GM18867 (cell line): ENCODE measurements around the gene CFAP58.

Source experiments
- ATAC-seq: cut with Tn5 transposase; IDR thresholded peaks from one replicate; pipeline ENCODE4 v1.9.1; 2021; ENCODE audit warnings: mild to moderate bottlenecking, moderate library complexity; ENCODE audit not compliant: unreplicated experiment

CFAP58 gene

DNA sequence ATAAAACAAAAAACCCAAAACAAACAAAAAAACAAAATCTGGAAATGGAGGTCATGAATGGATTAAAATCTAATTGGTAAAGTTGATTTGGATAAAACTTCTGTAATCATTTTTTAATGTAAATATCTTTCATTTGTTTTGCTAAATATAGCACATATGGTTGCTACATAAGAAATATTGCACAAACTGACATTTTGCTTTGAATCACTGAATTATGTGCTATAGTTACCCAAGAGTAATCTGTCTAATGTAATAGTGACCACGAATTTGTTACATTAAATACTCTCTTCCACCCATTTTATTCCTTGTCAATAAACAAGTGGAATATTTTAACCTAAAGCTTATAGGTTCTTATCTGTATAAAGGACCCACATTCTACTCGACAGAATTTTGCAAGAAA, 6.2 kb downstream of the CFAP58 start:
- ATAC-seq, result no peak

GRCh38 chr10:104367904-104368303, 14.3 kb downstream of the CFAP58 start:
- no peak for ATAC-seq

GRCh38 chr10:104368381-104368780, 14.7 kb downstream of the CFAP58 start:
- no peak for ATAC-seq

DNA sequence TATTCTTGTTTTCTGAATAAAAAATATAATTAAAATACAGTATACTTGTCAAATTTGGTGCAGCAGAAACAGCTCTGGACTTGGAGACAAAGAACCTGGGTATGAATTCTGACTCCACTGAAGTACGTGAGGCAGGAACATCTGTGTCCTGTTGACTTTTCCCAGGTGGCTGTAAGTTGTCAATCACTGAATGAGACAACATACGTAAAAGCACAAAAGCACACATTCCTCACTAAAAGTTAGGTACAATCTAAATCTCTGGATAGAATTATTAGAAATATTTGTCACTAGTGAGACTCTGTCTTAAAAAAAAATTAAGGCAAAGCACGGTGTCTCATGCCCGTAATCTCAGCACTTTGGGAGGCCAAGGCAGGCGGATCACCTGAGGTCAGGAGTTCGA, 18.1 kb downstream of the CFAP58 start:
- no peak for ATAC-seq

DNA sequence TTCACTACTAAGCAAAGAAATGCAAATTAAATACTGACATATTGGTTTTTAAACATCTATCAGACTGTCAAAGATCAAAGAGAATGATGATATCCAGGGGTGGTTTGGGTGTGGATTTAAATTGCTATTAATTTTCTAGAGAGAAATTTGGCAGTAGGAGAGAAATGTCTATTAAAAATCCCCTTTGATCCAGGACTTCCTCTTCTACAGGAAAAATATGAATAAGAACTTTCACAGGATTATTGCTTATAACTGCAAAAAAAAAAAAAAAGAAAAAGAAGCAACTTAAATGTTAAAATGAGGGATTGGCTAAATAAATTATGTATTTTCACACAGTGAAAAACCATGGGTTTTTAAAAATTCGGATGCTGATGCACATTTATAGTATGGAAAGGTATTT, 21.0 kb downstream of the CFAP58 start:
- ATAC-seq, result no peak

DNA sequence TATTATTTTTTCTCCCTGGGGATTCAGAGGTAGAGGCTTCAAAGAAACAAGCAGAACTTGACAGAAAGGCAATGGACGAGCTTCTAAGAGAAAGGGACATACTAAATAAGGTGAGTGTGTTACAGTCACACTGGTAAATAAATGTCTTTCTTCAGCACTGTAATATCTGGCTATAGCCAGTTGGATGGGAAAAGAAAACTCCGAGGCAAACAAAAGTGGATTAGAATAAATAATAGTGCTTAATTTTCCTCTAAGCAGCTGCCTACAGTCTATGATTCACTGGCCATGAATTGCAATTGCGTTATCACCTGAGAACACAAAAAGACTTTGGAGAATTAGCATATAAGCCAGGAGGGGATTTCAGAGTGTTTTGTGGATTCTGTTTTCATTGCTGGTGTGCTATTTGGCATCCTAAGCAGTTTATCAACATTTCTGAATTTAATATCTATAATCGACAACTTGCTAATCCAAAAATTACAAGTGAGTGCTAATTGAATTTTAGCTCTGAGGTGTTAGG, 23.2 kb downstream of the CFAP58 start:
- ATAC-seq, result no peak

GRCh38 chr10:104380336-104380735, 26.7 kb downstream of the CFAP58 start:
- no peak for ATAC-seq

DNA sequence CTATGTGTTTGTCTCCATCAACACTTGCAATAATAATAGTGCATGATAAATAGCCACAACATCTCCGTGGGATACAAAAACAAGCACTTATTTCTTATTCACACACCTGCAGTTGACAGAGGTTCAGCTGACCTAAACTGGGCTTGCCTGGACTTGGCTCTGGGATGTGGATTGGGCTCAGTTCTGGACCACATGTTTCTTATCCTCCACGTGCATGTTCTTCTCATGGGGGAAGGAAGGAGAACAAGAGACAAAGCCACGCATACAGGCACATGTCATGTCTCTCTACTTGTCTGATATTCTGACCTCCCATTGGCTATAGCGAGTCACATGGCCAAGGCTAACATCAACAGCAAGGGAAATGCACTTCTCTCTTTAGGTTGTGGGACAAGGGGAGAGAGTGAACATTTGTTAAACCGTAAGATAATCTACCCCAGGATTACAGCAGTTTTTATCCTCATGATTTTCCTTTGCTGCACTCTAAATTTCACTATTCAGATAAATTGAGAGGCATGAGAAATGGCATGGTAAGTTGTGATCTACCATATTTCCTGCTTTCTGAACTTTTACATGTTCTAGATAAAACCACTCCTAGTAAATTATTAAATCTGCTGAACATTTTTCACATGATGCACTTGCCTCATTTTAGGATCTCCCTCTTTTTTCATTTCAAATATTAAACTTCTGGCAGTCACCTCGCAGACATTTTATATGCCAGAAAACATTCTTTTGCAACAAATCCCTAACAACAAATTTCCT, 33.7 kb downstream of the CFAP58 start:
- peak; percentile 83 for ATAC-seq

GRCh38 chr10:104388830-104389229, 35.2 kb downstream of the CFAP58 start:
- no peak for ATAC-seq

- no peak for ATAC-seq
Observed at GRCh38 chr10:104391150-104391968, 37.7 kb downstream of the CFAP58 start.

DNA sequence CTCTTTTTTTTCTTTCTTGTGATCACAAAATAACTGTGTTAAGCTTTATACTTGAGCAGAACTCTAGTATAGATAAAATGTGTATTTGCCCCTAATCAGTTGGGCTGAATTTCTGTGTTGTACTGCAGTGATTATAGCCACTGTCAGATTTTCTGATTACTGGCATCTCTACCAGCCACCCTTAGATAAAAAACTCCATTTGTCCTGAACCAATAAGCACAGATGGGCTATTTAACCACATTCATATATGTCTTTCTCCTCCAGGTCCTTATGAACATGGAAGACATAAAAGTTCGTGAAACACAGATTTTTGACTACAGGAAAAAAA, 38.3 kb downstream of the CFAP58 start:
- ATAC-seq, result no peak

- no peak for ATAC-seq
Observed at GRCh38 chr10:104393387-104393786, 39.8 kb downstream of the CFAP58 start.

- ATAC-seq, result no peak
Observed at GRCh38 chr10:104396581-104396980, 42.9 kb downstream of the CFAP58 start.

DNA sequence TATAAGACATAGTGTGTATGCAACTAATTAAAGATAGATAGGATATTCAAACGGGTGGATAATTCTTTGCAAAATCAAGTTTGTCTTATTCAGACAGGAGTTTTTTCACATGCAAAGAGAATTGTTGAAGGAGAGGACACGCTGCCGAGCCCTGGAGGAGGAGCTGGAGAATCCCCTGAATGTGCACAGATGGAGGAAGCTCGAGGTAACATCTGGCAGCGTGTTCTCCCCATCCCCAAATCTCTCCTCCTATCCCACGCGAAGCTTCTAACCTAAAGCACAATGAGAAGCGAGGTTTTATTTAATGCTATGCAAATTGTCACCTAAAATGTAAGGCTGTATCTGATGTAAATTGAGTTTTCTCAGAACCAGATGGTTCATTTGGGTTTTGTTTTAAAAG, 50.0 kb downstream of the CFAP58 start:
- ATAC-seq, result no peak

DNA sequence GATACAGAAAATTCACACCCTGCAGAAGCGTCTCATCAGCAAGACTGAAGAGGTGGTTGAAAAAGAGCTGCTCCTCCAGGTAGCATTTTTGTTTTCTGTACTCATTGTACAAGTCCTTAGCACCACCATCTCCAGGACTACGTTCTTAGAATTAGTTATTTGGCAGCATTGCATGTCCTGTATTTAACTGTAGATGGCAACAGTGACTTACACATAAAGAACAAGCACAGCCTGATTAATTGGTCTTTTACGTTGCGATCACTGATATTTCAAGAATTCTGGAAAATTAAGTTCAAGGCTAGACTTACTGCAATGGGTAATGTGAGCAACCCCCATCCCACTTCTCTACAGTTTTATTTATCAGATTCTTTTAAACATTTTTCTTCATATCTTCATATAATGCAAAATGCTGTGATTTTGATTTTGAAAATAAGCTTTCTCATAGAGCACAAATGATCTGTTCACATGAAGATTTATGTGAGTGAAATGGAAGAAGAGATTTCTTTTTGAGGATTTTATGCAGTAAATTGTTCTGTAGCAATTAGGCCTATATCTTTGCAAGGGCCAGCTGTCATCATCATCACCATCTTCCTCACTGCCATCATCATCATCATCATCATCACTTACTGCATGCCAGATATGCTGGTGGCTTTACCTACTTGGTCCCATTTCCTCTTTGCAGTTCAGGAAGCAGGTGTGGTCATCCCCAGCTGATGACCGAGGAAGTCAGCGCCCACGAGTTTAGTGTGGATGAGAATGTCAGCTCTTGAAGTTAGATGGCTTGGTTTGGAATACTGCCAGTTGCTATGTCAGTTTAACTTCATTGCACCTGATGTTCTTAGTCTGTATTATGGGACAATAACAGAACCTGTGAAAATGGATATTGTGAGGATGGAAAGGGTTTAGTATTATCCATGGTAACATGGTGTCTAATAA, 53.4 kb downstream of the CFAP58 start:
- ATAC-seq, result no peak

DNA sequence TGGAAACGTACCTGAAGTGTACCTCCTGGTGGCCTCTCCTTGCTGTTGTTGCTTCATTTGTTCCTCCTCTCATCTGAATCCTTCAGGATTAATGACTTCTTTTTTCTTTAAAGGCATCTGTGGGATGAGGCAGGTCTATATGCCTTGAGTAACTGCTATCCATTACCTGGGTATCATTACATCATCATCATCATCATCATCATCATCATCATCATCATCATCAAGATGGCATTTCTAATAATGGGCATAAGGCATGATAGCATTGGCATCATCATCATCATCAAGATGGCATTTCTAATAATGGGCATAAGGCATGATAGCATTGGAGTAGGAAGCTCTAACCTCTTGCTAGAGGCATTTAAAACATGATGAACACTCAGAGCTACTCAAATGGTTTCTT, 59.9 kb downstream of the CFAP58 start:
- no peak for ATAC-seq

GRCh38 chr10:104415526-104416165, 62.0 kb downstream of the CFAP58 start:
- no peak for ATAC-seq

DNA sequence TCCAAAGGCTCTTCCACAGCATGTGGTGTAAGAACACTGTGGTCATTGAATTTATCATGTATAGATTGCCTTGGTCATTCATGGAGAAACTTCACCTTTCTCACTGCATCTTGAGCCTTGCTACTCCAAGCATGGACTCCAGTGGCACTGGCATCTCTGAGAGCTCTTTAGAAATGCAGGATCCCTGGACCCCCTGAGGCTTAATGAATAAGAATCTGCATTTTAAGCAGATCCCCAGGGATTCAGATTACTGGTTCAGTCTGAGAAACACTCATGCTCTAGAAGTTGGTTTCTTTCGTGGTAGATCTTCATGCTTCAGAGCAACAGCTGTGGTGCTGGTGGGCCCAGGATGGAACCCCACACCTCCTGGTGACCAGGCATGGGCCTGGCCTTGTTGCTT, 63.2 kb downstream of the CFAP58 start:
- ATAC-seq, result no peak

GRCh38 chr10:104417637-104418292, 64.1 kb downstream of the CFAP58 start:
- ATAC-seq, result no peak

GRCh38 chr10:104424719-104425118, 71.1 kb downstream of the CFAP58 start:
- peak; percentile 97 for ATAC-seq
